SK-N-SH treated with all-trans-retinoic acid at 6 μM for 48 hours (cell line): ENCODE measurements around the gene PEMT.

Source experiments
- ARNTL ChIP-seq: fragments of 450-650 bp; formaldehyde crosslinking; IDR thresholded peaks from 2 replicates; pipeline ENCODE4 v1.5.0; 2020; ENCODE audit warnings: low read depth, mild to moderate bottlenecking, moderate library complexity, borderline replicate concordance
- BACH2 ChIP-seq: fragments of 250-450 bp; sonication (Bioruptor Pico); IDR thresholded peaks from 2 replicates; pipeline ENCODE4 v1.9.0; 2021; ENCODE audit warnings: mild to moderate bottlenecking, borderline replicate concordance
- OSR1 ChIP-seq: fragments of 250-450 bp; sonication (Bioruptor Pico); IDR thresholded peaks from 2 replicates; pipeline ENCODE4 v1.8.0; 2022; ENCODE audit warnings: moderate library complexity, mild to moderate bottlenecking, inconsistent platforms
- RARB ChIP-seq: fragments of 250-450 bp; sonication (Bioruptor Pico); IDR thresholded peaks from 2 replicates; pipeline ENCODE4 v1.8.0; 2021; ENCODE audit warnings: mild to moderate bottlenecking, moderate library complexity
- TOX ChIP-seq: fragments of 250-450 bp; sonication (Bioruptor Pico); IDR thresholded peaks from 2 replicates; pipeline ENCODE4 v1.8.0; 2021; ENCODE audit warnings: mild to moderate bottlenecking, moderate library complexity, borderline replicate concordance
- ZC3H10 ChIP-seq: fragments of 250-450 bp; sonication (Bioruptor Pico); IDR thresholded peaks from 2 replicates; pipeline ENCODE4 v1.5.1; 2021; ENCODE audit warnings: mild to moderate bottlenecking, moderate library complexity
- ZNF70 ChIP-seq: fragments of 450-650 bp; formaldehyde crosslinking; IDR thresholded peaks from 2 replicates; pipeline ENCODE4 v1.5.0; 2020; ENCODE audit warnings: mild to moderate bottlenecking, moderate library complexity
- ZNF8 ChIP-seq: fragments of 450-650 bp; formaldehyde crosslinking; IDR thresholded peaks from 2 replicates; pipeline ENCODE4 v1.5.0; 2020; ENCODE audit warnings: mild to moderate bottlenecking, moderate library complexity
- TF ChIP-seq, protein P1 (sequence below): fragments of 250-450 bp; sonication (Bioruptor Pico); IDR thresholded peaks from 2 replicates; pipeline ENCODE4 v1.8.0; 2020; ENCODE audit warnings: mild to moderate bottlenecking, moderate library complexity, borderline replicate concordance
- TF ChIP-seq, protein P2 (sequence below): fragments of 250-450 bp; sonication (Bioruptor Pico); IDR thresholded peaks from 2 replicates; pipeline ENCODE4 v1.5.0; 2020; ENCODE audit warnings: mild to moderate bottlenecking, moderate library complexity
- TF ChIP-seq, protein P3 (sequence below): fragments of 250-450 bp; sonication (Bioruptor Pico); IDR thresholded peaks from 2 replicates; pipeline ENCODE4 v1.5.1; 2020; ENCODE audit warnings: low read depth, mild to moderate bottlenecking, moderate library complexity

DNA sequence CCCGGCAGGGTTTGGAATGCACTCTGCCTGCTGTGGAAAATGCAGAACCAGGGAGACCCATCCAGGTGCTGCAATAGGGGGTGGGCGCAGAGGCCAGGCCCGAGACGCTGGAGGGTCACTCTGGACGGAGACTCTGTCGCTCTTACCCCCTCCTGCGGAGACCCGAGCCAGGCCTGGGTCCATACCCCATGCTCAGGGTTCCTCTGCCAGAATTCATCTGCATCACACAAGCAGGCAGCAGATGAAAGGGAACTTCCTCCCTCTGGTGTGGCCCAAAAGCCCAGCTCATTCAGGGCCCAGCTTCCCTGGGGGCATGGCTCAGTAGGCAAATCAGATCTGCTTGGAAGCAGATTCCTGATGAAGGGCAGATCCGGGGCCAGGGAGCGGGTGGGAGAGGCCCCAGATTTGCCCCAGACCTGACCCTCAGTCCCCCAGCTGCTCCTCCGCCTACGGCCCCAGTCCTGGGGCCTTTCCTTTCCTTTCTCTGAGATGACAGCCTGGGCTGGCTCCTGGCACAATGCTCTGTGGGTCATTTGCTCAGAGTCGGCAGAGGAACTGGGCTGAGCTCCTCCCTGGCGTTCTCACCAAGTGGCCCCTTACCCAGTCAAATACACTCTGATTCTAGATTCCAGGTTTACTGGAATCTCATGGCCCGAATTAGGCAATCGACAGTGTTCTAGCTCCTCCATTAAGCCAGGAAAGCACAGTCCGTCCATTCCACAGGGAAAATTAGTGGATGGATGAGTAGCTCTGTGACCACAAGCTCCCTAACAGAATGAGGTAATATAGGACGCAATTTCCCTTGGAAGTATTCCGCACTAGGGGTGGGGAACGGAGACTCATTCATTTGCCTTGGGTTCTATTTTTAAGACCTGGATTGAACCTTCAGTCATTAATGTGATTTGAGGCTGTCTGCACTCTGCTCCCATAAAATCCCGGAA, 76.2 kb downstream of the PEMT start:
- no peak for TF ChIP-seq OSR1
- no peak for TF ChIP-seq ZC3H10 (CRISPR knock-in tag)
- no peak for TF ChIP-seq BACH2 (CRISPR knock-in tag)
- TF ChIP-seq, protein P1, sequence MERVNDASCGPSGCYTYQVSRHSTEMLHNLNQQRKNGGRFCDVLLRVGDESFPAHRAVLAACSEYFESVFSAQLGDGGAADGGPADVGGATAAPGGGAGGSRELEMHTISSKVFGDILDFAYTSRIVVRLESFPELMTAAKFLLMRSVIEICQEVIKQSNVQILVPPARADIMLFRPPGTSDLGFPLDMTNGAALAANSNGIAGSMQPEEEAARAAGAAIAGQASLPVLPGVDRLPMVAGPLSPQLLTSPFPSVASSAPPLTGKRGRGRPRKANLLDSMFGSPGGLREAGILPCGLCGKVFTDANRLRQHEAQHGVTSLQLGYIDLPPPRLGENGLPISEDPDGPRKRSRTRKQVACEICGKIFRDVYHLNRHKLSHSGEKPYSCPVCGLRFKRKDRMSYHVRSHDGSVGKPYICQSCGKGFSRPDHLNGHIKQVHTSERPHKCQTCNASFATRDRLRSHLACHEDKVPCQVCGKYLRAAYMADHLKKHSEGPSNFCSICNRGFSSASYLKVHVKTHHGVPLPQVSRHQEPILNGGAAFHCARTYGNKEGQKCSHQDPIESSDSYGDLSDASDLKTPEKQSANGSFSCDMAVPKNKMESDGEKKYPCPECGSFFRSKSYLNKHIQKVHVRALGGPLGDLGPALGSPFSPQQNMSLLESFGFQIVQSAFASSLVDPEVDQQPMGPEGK (CRISPR knock-in tag), result no peak
- no peak for TF ChIP-seq TOX
- no peak for TF ChIP-seq ZNF70 (CRISPR knock-in tag)
- no peak for TF ChIP-seq RARB (CRISPR knock-in tag)
- TF ChIP-seq, protein P2, sequence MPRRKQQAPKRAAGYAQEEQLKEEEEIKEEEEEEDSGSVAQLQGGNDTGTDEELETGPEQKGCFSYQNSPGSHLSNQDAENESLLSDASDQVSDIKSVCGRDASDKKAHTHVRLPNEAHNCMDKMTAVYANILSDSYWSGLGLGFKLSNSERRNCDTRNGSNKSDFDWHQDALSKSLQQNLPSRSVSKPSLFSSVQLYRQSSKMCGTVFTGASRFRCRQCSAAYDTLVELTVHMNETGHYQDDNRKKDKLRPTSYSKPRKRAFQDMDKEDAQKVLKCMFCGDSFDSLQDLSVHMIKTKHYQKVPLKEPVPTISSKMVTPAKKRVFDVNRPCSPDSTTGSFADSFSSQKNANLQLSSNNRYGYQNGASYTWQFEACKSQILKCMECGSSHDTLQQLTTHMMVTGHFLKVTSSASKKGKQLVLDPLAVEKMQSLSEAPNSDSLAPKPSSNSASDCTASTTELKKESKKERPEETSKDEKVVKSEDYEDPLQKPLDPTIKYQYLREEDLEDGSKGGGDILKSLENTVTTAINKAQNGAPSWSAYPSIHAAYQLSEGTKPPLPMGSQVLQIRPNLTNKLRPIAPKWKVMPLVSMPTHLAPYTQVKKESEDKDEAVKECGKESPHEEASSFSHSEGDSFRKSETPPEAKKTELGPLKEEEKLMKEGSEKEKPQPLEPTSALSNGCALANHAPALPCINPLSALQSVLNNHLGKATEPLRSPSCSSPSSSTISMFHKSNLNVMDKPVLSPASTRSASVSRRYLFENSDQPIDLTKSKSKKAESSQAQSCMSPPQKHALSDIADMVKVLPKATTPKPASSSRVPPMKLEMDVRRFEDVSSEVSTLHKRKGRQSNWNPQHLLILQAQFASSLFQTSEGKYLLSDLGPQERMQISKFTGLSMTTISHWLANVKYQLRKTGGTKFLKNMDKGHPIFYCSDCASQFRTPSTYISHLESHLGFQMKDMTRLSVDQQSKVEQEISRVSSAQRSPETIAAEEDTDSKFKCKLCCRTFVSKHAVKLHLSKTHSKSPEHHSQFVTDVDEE (CRISPR knock-in tag), result no peak
- TF ChIP-seq, protein P3, sequence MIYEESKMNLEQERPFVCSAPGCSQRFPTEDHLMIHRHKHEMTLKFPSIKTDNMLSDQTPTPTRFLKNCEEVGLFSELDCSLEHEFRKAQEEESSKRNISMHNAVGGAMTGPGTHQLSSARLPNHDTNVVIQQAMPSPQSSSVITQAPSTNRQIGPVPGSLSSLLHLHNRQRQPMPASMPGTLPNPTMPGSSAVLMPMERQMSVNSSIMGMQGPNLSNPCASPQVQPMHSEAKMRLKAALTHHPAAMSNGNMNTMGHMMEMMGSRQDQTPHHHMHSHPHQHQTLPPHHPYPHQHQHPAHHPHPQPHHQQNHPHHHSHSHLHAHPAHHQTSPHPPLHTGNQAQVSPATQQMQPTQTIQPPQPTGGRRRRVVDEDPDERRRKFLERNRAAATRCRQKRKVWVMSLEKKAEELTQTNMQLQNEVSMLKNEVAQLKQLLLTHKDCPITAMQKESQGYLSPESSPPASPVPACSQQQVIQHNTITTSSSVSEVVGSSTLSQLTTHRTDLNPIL (CRISPR knock-in tag), result no peak
- TF ChIP-seq ZNF8 (CRISPR knock-in tag), result no peak
- TF ChIP-seq ARNTL, result no peak
